Activated CD4-positive, alpha-beta T cell treated with anti-CD3 and anti-CD28 coated beads, Interleukin-2, Interleukin-6, amounts not matched to agents 100 ng/mL and 50 ng/mL, durations not matched to agents 16 hours and 8 hours (primary cell): Measurements from ENCODE around the gene POM121L12.

Experiments
- DNase-seq: peaks from one replicate; pipeline ENCODE4 v3.0.0-alpha.2; 2020

Gene POM121L12

DNA sequence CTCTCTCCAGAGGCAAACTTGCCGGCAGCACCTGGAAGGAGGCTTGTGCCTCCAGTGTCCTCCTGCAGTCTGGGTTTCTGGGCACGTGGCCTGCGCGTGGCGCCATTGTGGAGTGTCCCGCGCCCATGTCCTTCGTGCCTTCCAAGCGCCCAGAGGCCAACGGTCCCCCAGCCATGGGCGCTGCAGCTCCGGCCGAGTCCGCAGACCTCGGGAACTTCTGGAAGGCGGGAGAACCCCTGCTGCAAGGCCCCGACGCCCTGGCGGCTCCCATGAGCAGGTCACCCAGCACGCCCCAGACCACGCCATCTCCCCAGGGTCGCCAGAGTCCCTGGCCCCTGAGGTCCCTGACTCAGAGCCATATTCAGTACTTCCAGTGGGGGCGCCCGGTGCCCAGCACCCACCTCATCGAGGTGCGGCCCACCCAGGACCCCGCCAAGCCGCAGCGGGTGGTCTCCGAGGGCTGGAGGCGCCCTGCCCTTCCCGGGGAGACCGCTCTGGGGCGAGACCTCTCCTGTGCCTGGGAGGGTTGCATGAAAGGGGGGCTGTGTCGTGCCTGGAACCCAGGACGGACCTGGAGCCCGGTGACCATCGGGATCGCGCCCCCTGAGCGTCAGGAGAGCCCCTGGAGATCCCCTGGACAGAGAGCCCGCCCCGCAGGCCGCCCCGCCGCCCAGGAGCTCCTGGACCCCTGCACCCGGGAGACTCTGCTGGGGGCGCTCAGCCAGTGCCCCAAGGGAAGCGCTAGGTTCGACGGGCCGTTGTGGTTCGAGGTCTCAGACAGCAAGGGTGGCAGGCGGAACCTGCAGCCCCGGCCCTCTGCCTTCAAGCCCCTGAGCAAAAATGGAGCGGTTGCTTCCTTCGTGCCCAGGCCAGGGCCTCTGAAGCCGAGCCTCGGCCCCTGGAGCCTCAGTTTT, at the start of gene POM121L12:
POM121L12 (plus strand) TSS at position 135 of the 914 bp plus-strand sequence; CDS start at position 174, 39 bp downstream.
- DNase-seq, result no peak

GRCh38 chr7:52992001-52992400, 43.4 kb upstream of the POM121L12 start:
- DNase-seq, result no peak

- no peak for DNase-seq
These were observed 42.8 kb upstream of the POM121L12 start for GRCh38 chr7:52992479-52993162.

- DNase-seq, result no peak
These were observed 39.8 kb upstream of the POM121L12 start for GRCh38 chr7:52995676-52996075.

GRCh38 chr7:53001221-53001620, 34.2 kb upstream of the POM121L12 start:
- no peak for DNase-seq

- DNase-seq, result no peak
These were observed 33.0 kb upstream of the POM121L12 start for GRCh38 chr7:53002389-53002788.

GRCh38 chr7:53003653-53004445, 31.6 kb upstream of the POM121L12 start:
- no peak for DNase-seq

- no peak for DNase-seq
These were observed 21.5 kb upstream of the POM121L12 start for GRCh38 chr7:53013925-53014324.

DNA sequence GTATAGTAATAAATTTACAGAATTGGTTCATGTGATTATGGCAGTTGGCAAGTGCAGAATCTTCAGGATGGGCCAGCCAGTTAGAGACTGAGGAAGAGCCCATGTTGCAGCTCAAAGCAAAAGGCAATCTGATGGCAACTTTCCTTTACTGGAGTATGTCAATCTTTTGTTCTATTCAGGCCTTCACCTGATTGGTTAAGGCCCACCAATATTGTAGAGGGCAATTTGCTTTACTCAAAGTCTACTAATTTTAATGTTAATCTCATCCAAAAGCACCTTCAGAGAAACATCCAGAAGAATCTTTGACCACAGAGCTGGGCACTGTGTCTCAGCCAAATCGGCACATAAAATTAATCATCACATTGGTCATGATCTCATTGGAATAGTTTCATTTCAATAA, 20.0 kb upstream of the POM121L12 start:
- DNase-seq, result no peak

GRCh38 chr7:53022893-53023292, 12.5 kb upstream of the POM121L12 start:
- no peak for DNase-seq

GRCh38 chr7:53048638-53049037, 13.2 kb downstream of the POM121L12 start:
- no peak for DNase-seq

GRCh38 chr7:53050433-53050832, 15.0 kb downstream of the POM121L12 start:
- DNase-seq, result no peak

DNA sequence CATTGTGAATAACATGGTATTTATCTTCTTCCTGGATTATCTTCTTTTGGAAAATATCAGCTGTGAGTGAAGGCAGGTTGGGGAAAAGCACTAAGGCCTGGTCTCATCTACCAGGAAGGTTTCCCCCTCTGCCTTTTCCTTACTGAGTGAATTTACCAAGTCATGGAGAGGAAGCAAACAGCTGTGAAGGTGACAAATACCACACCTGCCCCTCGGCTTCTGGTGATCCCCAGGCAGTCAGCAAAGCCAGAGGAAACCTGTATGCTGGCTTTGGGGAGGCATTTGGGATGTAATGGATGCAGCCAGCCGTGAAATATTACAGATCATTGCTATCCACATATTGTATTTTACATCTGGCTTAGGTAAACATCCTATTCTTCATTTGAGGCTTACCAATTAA, 24.2 kb downstream of the POM121L12 start:
- DNase-seq, result no peak

DNA sequence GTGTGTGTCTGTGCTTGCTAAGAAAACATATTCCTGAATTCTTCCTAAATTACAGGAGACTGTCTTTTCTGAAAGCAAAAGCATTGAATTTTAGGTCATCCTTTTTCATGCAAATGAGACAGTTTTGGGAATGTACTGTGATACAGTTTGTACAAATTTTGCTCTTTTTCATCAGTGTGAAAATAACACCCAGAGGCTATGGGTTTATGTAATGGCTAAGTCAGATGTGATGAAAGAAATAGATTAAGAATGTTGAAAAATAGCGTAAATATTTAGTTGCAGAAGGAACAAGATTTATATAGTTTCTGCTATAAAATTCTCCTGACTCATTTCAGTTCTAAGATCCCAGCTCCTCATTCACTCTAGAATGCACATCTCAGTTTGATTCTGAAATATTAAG, 24.6 kb downstream of the POM121L12 start:
- DNase-seq, result no peak

DNA sequence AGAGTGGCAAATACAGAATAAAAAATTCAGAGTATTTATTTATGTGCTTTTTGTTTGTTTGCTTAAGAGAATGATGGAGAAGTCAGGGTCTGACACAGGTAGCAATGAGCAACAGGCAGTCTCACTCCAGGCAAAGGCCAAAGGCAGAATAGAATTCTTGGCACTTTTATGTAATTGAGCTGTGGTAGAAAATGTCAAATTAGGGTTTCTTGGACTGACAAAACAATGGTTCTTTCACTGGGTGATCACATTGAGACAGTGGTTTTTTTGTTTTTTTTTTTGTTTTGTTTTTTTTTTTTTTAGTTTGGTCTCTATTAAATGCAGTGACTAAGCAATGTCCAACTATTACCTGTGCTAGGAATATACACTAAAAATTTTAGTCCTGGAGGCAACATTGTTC, 27.4 kb downstream of the POM121L12 start:
- DNase-seq, result no peak

DNA sequence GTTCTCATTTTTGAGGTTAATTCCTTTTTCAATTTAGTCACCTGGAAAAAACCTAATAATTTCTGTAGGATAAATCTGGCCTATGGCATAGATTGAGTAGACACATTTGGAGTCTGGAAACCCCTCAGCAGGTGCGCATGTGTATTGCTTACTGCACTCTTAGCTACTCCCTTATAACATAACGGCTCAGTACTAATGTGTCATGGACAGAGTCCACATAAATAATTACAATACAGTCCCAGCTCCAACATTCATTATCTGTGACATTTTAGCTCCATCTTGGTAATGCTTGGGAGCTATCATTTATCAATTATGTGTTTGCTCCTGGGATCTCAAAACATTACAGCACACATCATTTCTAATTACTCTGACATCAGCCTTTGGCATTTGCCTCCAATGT, 33.2 kb downstream of the POM121L12 start:
- no peak for DNase-seq

GRCh38 chr7:53070883-53071282, 35.5 kb downstream of the POM121L12 start:
- DNase-seq, result no peak
